ENCODE results near the gene SPATA16.
"Not testable (repeated sequence)": the region's sequence is repeated elsewhere in the genome, so short reads cannot be mapped to it uniquely, and the experiment has no call there.

SPATA16 gene

GRCh38 chr3:172960626-172961182 lies 180.3 kb downstream of the SPATA16 start:
- not testable (repeated sequence) for ATAC-seq (replicated peaks; ENCODE audit: extremely low read depth, poor library complexity, severe bottlenecking); H3K27me3 Mint-ChIP-seq; DNase-seq (ENCODE audit: low spot score in 2 of 2); H3K27ac Mint-ChIP-seq (ENCODE audit: low read depth); H3K4me1 Mint-ChIP-seq; H3K9me3 Mint-ChIP-seq; H3K4me3 Mint-ChIP-seq; H3K36me3 Mint-ChIP-seq (ENCODE audit: insufficient read depth)

GRCh38 chr3:172958565-172958964 lies 182.5 kb downstream of the SPATA16 start:
- H3K4me1 Mint-ChIP-seq = no peaks in the 10 kb centered on the region
- DNase-seq (ENCODE audit: low spot score in 2 of 2) (no peak), ATAC-seq (replicated peaks; ENCODE audit: extremely low read depth, poor library complexity, severe bottlenecking) (no peak)
- H3K4me3 Mint-ChIP-seq = no peak overlapping the region
- H3K27ac Mint-ChIP-seq (ENCODE audit: low read depth) = no peak overlapping the region
- no peaks in the 10 kb centered on the region for H3K27me3 Mint-ChIP-seq
- H3K36me3 Mint-ChIP-seq (ENCODE audit: insufficient read depth) = no peaks in the 10 kb centered on the region
- H3K9me3 Mint-ChIP-seq = no peaks in the 10 kb centered on the region

GRCh38 chr3:172953571-172953970 lies 187.5 kb downstream of the SPATA16 start:
- DNase-seq (ENCODE audit: low spot score in 2 of 2) = no peak
- Mint-ChIP-seq H3K36me3 (ENCODE audit: insufficient read depth) (no peaks in the 10 kb centered on the region), H3K27ac (ENCODE audit: low read depth) (no peak overlapping the region), H3K4me3 (no peak overlapping the region), H3K9me3 (no peaks in the 10 kb centered on the region), H3K4me1 (no peaks in the 10 kb centered on the region), H3K27me3 (no peaks in the 10 kb centered on the region)
- no peak for ATAC-seq (replicated peaks; ENCODE audit: extremely low read depth, poor library complexity, severe bottlenecking)

- DNase-seq (ENCODE audit: low spot score in 2 of 2) (no peak), ATAC-seq (replicated peaks; ENCODE audit: extremely low read depth, poor library complexity, severe bottlenecking) (no peak)
- H3K27me3 Mint-ChIP-seq = no peaks in the 10 kb centered on the region
- H3K4me1 Mint-ChIP-seq = no peaks in the 10 kb centered on the region
- no peaks in the 10 kb centered on the region for H3K36me3 Mint-ChIP-seq (ENCODE audit: insufficient read depth)
- H3K4me3 Mint-ChIP-seq = no peak overlapping the region
- H3K9me3 Mint-ChIP-seq = no peaks in the 10 kb centered on the region
- no peak overlapping the region for H3K27ac Mint-ChIP-seq (ENCODE audit: low read depth)
These were observed 189.5 kb downstream of the SPATA16 start for GRCh38 chr3:172951511-172951910.

GRCh38 chr3:172946061-172946460 lies 195.0 kb downstream of the SPATA16 start:
- Mint-ChIP-seq H3K4me1 (no peaks in the 10 kb centered on the region), H3K36me3 (ENCODE audit: insufficient read depth) (peaks cover 1% of the 10 kb centered on the region), H3K27ac (ENCODE audit: low read depth) (no peak overlapping the region), H3K4me3 (no peak overlapping the region), H3K27me3 (no peaks in the 10 kb centered on the region), H3K9me3 (no peaks in the 10 kb centered on the region)
- ATAC-seq (replicated peaks; ENCODE audit: extremely low read depth, poor library complexity, severe bottlenecking) (no peak), DNase-seq (ENCODE audit: low spot score in 2 of 2) (no peak)

GRCh38 chr3:172939651-172940293 lies 201.3 kb downstream of the SPATA16 start:
- DNase-seq (ENCODE audit: low spot score in 2 of 2) = no peak
- H3K27ac Mint-ChIP-seq (ENCODE audit: low read depth) = no peak overlapping the region
- peaks cover 15% of the 10 kb centered on the region for H3K27me3 Mint-ChIP-seq
- no peaks in the 10 kb centered on the region for H3K9me3 Mint-ChIP-seq
- H3K4me3 Mint-ChIP-seq = no peak overlapping the region
- no peaks in the 10 kb centered on the region for H3K4me1 Mint-ChIP-seq
- no peak for ATAC-seq (replicated peaks; ENCODE audit: extremely low read depth, poor library complexity, severe bottlenecking)
- H3K36me3 Mint-ChIP-seq (ENCODE audit: insufficient read depth) = peaks cover under 1% of the 10 kb centered on the region

- H3K4me1 Mint-ChIP-seq = no peaks in the 10 kb centered on the region
- H3K9me3 Mint-ChIP-seq = no peaks in the 10 kb centered on the region
- no peak overlapping the region for H3K4me3 Mint-ChIP-seq
- H3K27me3 Mint-ChIP-seq = peaks cover 15% of the 10 kb centered on the region
- no peaks in the 10 kb centered on the region for H3K36me3 Mint-ChIP-seq (ENCODE audit: insufficient read depth)
- no peak for ATAC-seq (replicated peaks; ENCODE audit: extremely low read depth, poor library complexity, severe bottlenecking)
- H3K27ac Mint-ChIP-seq (ENCODE audit: low read depth) = no peak overlapping the region
- DNase-seq (ENCODE audit: low spot score in 2 of 2) = no peak
These were observed 202.2 kb downstream of the SPATA16 start for GRCh38 chr3:172938788-172939187.

GRCh38 chr3:172931746-172932285 lies 209.2 kb downstream of the SPATA16 start:
- no peak for ATAC-seq (replicated peaks; ENCODE audit: extremely low read depth, poor library complexity, severe bottlenecking)
- no peak for DNase-seq (ENCODE audit: low spot score in 2 of 2)
- H3K4me3 Mint-ChIP-seq = no peak overlapping the region
- no peak overlapping the region for H3K27ac Mint-ChIP-seq (ENCODE audit: low read depth)
- no peaks in the 10 kb centered on the region for H3K9me3 Mint-ChIP-seq
- H3K36me3 Mint-ChIP-seq (ENCODE audit: insufficient read depth) = no peaks in the 10 kb centered on the region
- H3K4me1 Mint-ChIP-seq = no peaks in the 10 kb centered on the region
- H3K27me3 Mint-ChIP-seq = peaks cover 10% of the 10 kb centered on the region

GRCh38 chr3:172929451-172929850 lies 211.6 kb downstream of the SPATA16 start:
- no peak for ATAC-seq (replicated peaks; ENCODE audit: extremely low read depth, poor library complexity, severe bottlenecking)
- H3K9me3 Mint-ChIP-seq = no peaks in the 10 kb centered on the region

GRCh38 chr3:172924546-172924945 lies 216.5 kb downstream of the SPATA16 start:
- Mint-ChIP-seq H3K4me3 (no peak overlapping the region), H3K9me3 (no peaks in the 10 kb centered on the region), H3K4me1 (no peaks in the 10 kb centered on the region), H3K27ac (ENCODE audit: low read depth) (no peak overlapping the region), H3K36me3 (ENCODE audit: insufficient read depth) (no peaks in the 10 kb centered on the region), H3K27me3 (no peaks in the 10 kb centered on the region)
- DNase-seq (ENCODE audit: low spot score in 2 of 2) (no peak), ATAC-seq (replicated peaks; ENCODE audit: extremely low read depth, poor library complexity, severe bottlenecking) (no peak)

More at GRCh38 chr3:172929451-172929850, 211.6 kb downstream of the SPATA16 start:
- H3K36me3 Mint-ChIP-seq (ENCODE audit: insufficient read depth) = no peaks in the 10 kb centered on the region
- H3K4me3 Mint-ChIP-seq = no peak overlapping the region
- no peaks in the 10 kb centered on the region for H3K4me1 Mint-ChIP-seq
- no peak for DNase-seq (ENCODE audit: low spot score in 2 of 2)
- H3K27ac Mint-ChIP-seq (ENCODE audit: low read depth) = no peak overlapping the region
- H3K27me3 Mint-ChIP-seq = no peaks in the 10 kb centered on the region

- H3K36me3 Mint-ChIP-seq (ENCODE audit: insufficient read depth) = no peaks in the 10 kb centered on the region
- DNase-seq (ENCODE audit: low spot score in 2 of 2) (no peak), ATAC-seq (replicated peaks; ENCODE audit: extremely low read depth, poor library complexity, severe bottlenecking) (no peak)
- no peaks in the 10 kb centered on the region for H3K9me3 Mint-ChIP-seq
- H3K4me1 Mint-ChIP-seq = no peaks in the 10 kb centered on the region
- H3K4me3 Mint-ChIP-seq = no peak overlapping the region
- H3K27me3 Mint-ChIP-seq = no peaks in the 10 kb centered on the region
- no peak overlapping the region for H3K27ac Mint-ChIP-seq (ENCODE audit: low read depth)
These were observed 221.7 kb downstream of the SPATA16 start for GRCh38 chr3:172919297-172919683.

- Mint-ChIP-seq H3K4me1 (no peaks in the 10 kb centered on the region), H3K27me3 (peaks cover 3% of the 10 kb centered on the region), H3K9me3 (no peaks in the 10 kb centered on the region), H3K4me3 (no peak overlapping the region), H3K27ac (ENCODE audit: low read depth) (no peak overlapping the region), H3K36me3 (ENCODE audit: insufficient read depth) (no peaks in the 10 kb centered on the region)
- no peak for ATAC-seq (replicated peaks; ENCODE audit: extremely low read depth, poor library complexity, severe bottlenecking)
- DNase-seq (ENCODE audit: low spot score in 2 of 2) = no peak
These were observed 222.3 kb downstream of the SPATA16 start for GRCh38 chr3:172918568-172919296.

GRCh38 chr3:172918165-172918564 lies 222.9 kb downstream of the SPATA16 start:
- peaks cover 9% of the 10 kb centered on the region for H3K27me3 Mint-ChIP-seq
- ATAC-seq (replicated peaks; ENCODE audit: extremely low read depth, poor library complexity, severe bottlenecking) = no peak
- DNase-seq (ENCODE audit: low spot score in 2 of 2) = no peak
- no peak overlapping the region for H3K27ac Mint-ChIP-seq (ENCODE audit: low read depth)
- H3K9me3 Mint-ChIP-seq = no peaks in the 10 kb centered on the region
- no peaks in the 10 kb centered on the region for H3K4me1 Mint-ChIP-seq
- H3K36me3 Mint-ChIP-seq (ENCODE audit: insufficient read depth) = no peaks in the 10 kb centered on the region
- H3K4me3 Mint-ChIP-seq = no peak overlapping the region

Measured in central memory CD8-positive, alpha-beta T cell (primary cell).